Pancreas (tissue), 10 donors: Measurements from ENCODE around the gene NREP. TPM values are rescaled to one million over a fixed set of nuclear protein-coding genes. Genes with fewer than 3 reads are reported as not detected.
A peak's percentile ranks its signal among the peaks of the same experiment; 100 is the strongest.

ENCODE experiments used
- ATAC-seq, 4 donors: fragments of 200-7000 bp; cut with Tn5 transposase; one replicate each; pipeline versions ENCODE4 v1.8.0 to v1.9.1; 2020; ENCODE audit warnings: mild to moderate bottlenecking in 4 of 4, moderate library complexity in 4 of 4
- DNase-seq, 6 donors: peaks; one replicate each; pipeline ENCODE4 v3.0.0-alpha.2; 2020
- FAIRE-seq: peaks from 2 replicates; lab custom pipeline; 2012; peaks lifted over from hg19 to GRCh38; lab: Jason Lieb, UNC
- H3K27ac ChIP-seq, 4 donors: fragments of 200-600 bp; sonication (generic); 1 replicate in 3 of 4; 2 replicates in 1 of 4; pipeline versions ENCODE4 v1.5.0 to v1.8.0; 2020
- H3K27me3 ChIP-seq, 4 donors: fragments of 200-600 bp; one replicate each; pipeline ENCODE4 v1.8.0; 2021
- H3K36me3 ChIP-seq, 3 donors: fragments of 200-600 bp; sonication (generic) in 1 of 3; one replicate each; pipeline versions ENCODE4 v1.5.0 to v1.8.0; 2020 to 2021
- H3K4me1 ChIP-seq, 3 donors: fragments of 200-600 bp; one replicate each; pipeline ENCODE4 v1.8.0; 2021
- H3K4me3 ChIP-seq, 4 donors: fragments of 200-600 bp; sonication (generic) in 2 of 4; one replicate each; pipeline versions ENCODE4 v1.5.0 to v1.8.0; 2020 to 2021
- H3K9me3 ChIP-seq, 4 donors: fragments of 200-600 bp; one replicate each; pipeline ENCODE4 v1.8.0; 2021
- CTCF ChIP-seq, 4 donors: fragments of 200-600 bp; sonication (generic) in 3 of 4; IDR thresholded peaks; one replicate each; pipeline versions ENCODE4 v1.5.0 to v1.8.0; 2021; ENCODE audit warnings: antibody characterized with exemption in 4 of 4
- WGBS, 2 donors: extraction: QIAGEN DNeasy Blood & Tissue Kit; methylation state at CpG; one replicate each; pipeline ENCODE4 v1.1.7; 2013; 5-methylcytosine and 5-hydroxymethylcytosine counted together
- intact Hi-C, 3 donors: fragments of 100-400 bp; cut with DNase I; formaldehyde crosslinking; loops; one replicate each; pipeline versions ENCODE4 v1.11.1 to v1.14.2; 2022
- polyA plus RNA-seq, 2 donors: library from polyadenylated mRNA; stranded (reverse); fragments of 200-250 nt; gene quantifications; one replicate each; pipeline ENCODE4 v1.2.3, GENCODE V29; 2013
- total RNA-seq, 6 donors: library from RNA; stranded (reverse); fragmentation: NEBNext Ultra II Directional in 4 of 6; extraction: Animal tissue kit (Norgen Biotek cat#: 25700) in 4 of 6; gene quantifications; one replicate each; pipeline versions ENCODE4 v1.2.1 to v1.2.4, GENCODE V29; 2021 to 2023
- donor health status: healthy with polysubstance abuse.
- donor health status: DM: no; HTN: no; CAD: no; lungs with moderate emphysema.
- donor health status: DM: no; HTN: no; CAD: no.
- donor health status: control.
- donor health status: control.
- donor health status: Bipolar disorder and iron deficiency.
- donor health status: DM: yes; HTN: yes; CAD: no.
- donor health status: DM: no; HTN: no; CAD: no.
- donor health status: DM: no; HTN: no; CAD: no.
- donor health status: DM: yes; HTN: yes; CAD: no.

The NREP gene
- total and polyA plus RNA-seq, 8 donors: 2.3 to 19.1 (median 5.0) TPM

GRCh38 chr5:111795142-111795541, 38.1 kb upstream of the NREP start:
- FAIRE-seq: no peak
- 31 to 59% methylated on average over 1 of the region's 1 CpG for WGBS, 2 donors

GRCh38 chr5:111792471-111793058, 35.6 kb upstream of the NREP start:
- no peaks in the 10 kb centered on the region for H3K36me3 ChIP-seq
- 85 to 88% methylated on average over 4 of the region's 4 CpGs for WGBS, 2 donors
- no peaks in the 10 kb centered on the region for H3K4me1 ChIP-seq
- H3K27me3 ChIP-seq: no peaks in the 10 kb centered on the region
- intact Hi-C loops: no loop called here
- H3K4me3 ChIP-seq: no peak overlapping the region
- ATAC-seq: no peak
- no peak for TF ChIP-seq CTCF (IDR thresholded peaks at IDR 0.05)
- no peak for FAIRE-seq
- H3K9me3 ChIP-seq: no peaks in the 10 kb centered on the region
- no peak for DNase-seq
- no peak overlapping the region for H3K27ac ChIP-seq

More at GRCh38 chr5:111795142-111795541, 38.1 kb upstream of the NREP start:
- no peak for TF ChIP-seq CTCF (IDR thresholded peaks at IDR 0.05)
- no peaks in the 10 kb centered on the region for H3K27me3 ChIP-seq
- no peaks in the 10 kb centered on the region for H3K9me3 ChIP-seq
- intact Hi-C loops: no loop called here
- H3K36me3 ChIP-seq: no peaks in the 10 kb centered on the region
- DNase-seq (no peak), ATAC-seq (no peak)
- no peaks in the 10 kb centered on the region for H3K4me1 ChIP-seq
- no peak overlapping the region for H3K27ac ChIP-seq
- no peak overlapping the region for H3K4me3 ChIP-seq

- intact Hi-C loops: no loop called here
- no peak overlapping the region for H3K27ac ChIP-seq
- ATAC-seq (peak in 3 of 4 donors; percentile 52 to 79 (median 72)), DNase-seq (no peak), FAIRE-seq (no peak)
- no peaks in the 10 kb centered on the region for H3K4me1 ChIP-seq
- 75 to 76% methylated on average over 1 of the region's 1 CpG for WGBS, 2 donors
- no peak overlapping the region for H3K4me3 ChIP-seq
- no peaks in the 10 kb centered on the region for H3K9me3 ChIP-seq
- H3K27me3 ChIP-seq: no peaks in the 10 kb centered on the region
- no peaks in the 10 kb centered on the region for H3K36me3 ChIP-seq
- no peak for TF ChIP-seq CTCF (IDR thresholded peaks at IDR 0.05)
These were observed 33.3 kb upstream of the NREP start for GRCh38 chr5:111790295-111790694.

GRCh38 chr5:111787006-111787405, 30.0 kb upstream of the NREP start:
- H3K27ac ChIP-seq: no peak overlapping the region

More at GRCh38 chr5:111787006-111787405, 30.0 kb upstream of the NREP start:
- intact Hi-C loops: no loop called here
- Histone ChIP-seq H3K36me3 (no peaks in the 10 kb centered on the region), H3K4me1 (no peaks in the 10 kb centered on the region), H3K9me3 (no peaks in the 10 kb centered on the region), H3K27me3 (no peaks in the 10 kb centered on the region), H3K4me3 (no peak overlapping the region)
- TF ChIP-seq CTCF (IDR thresholded peaks at IDR 0.05): no peak
- DNase-seq (no peak), ATAC-seq (peak in 1 of 4 donors; percentile 65), FAIRE-seq (no peak)
